GM12864 (cell line): ENCODE measurements around the gene HCFC1.

ENCODE experiments used
- DNase-seq: peaks from one replicate; pipeline ENCODE4 v3.0.0-alpha.2; 2011; ENCODE audit warnings: low read depth
- H3K4me3 ChIP-seq: 2 replicates; pipeline ENCODE4 v1.5.1; 2011; ENCODE audit warnings: mild to moderate bottlenecking, low read depth, low read length, control low read depth
- CTCF ChIP-seq: IDR thresholded peaks from 2 replicates; pipeline ENCODE4 v1.5.1; 2011; ENCODE audit warnings: low read depth, mild to moderate bottlenecking, moderate library complexity, low read length, control low read depth, inconsistent platforms; ENCODE audit errors: missing control alignments

Gene HCFC1

GRCh38 chrX:153911798-153912197, 59.8 kb downstream of the HCFC1 start:
- no peak for TF ChIP-seq CTCF
- no peak for DNase-seq
- no peak overlapping the region for H3K4me3 ChIP-seq

DNA sequence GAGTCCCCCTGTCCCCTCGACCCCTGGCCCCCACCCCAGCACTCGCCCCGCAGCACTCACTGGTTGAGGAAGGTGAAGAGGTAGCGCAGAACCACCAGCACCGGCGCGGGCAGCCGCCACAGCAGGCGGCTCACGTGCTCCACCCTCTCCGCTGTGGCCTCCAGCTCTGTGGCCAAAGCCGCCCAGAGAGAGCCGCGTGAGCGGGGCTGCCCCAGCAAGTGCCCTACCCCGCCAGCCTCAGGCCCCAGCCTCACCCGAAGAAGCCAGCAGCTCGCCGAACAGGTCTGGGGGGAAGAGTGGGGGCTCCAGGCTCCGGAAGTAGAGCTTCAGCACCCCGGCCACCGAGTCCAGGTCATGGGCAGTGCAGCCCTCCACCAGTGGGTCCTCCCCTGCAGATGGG, 61.2 kb downstream of the HCFC1 start:
- no peak for TF ChIP-seq CTCF
- no peak for DNase-seq
- no peak overlapping the region for H3K4me3 ChIP-seq

GRCh38 chrX:153909980-153910360, 61.6 kb downstream of the HCFC1 start:
- no peak for TF ChIP-seq CTCF
- no peak for DNase-seq
- H3K4me3 ChIP-seq: no peak overlapping the region

DNA sequence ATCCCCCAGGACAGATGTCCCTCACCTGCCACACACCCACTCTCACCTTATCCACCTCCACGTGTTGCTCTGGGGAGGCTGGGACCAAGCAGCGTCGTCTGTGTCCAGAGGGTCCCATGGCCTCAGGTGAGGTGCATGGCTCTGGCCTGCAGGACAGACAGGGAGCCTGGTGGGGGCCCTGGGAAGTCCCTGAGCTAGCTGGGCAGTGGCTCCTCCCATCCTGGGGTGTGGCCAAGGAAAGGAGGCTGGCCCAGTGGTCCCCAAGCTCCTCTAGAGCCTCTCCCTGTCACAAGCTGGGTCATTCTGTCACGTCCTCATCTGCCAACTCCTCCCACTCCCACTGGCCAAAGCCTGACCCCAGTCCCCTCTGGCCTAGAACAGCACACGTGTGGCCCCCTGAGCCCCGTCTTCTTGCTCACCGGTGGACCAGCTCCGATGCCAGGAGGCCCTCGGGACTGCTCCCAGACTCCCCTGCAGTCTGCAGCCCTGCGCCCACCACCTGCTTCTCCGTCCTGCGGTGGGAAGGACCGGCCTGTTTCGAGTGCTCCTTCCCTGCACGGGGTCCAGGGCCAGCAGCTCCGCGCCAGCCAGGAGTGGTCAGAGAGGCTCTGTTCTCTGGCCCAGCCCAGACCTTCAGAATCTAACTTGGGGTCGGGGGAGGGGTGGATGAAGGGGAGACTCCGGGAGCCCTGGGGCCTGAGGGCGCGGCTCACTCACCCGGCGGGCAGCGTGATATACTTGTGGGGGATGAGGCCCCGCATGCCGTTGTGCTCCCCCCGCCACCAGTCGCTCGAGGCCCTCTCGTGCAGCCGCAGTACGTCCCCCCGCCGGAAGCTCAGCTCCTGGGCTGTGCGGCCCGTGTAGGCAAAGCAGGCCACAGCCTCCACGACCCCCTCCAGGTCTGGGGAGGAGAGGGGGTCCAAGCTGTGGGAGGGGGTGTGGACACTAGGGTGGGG, 62.3 kb downstream of the HCFC1 start:
- no peak overlapping the region for H3K4me3 ChIP-seq
- no peak for DNase-seq
- TF ChIP-seq CTCF: no peak

- DNase-seq: no peak
- TF ChIP-seq CTCF: no peak
- H3K4me3 ChIP-seq: no peak overlapping the region
Observed at GRCh38 chrX:153908219-153908860, 63.3 kb downstream of the HCFC1 start.

DNA sequence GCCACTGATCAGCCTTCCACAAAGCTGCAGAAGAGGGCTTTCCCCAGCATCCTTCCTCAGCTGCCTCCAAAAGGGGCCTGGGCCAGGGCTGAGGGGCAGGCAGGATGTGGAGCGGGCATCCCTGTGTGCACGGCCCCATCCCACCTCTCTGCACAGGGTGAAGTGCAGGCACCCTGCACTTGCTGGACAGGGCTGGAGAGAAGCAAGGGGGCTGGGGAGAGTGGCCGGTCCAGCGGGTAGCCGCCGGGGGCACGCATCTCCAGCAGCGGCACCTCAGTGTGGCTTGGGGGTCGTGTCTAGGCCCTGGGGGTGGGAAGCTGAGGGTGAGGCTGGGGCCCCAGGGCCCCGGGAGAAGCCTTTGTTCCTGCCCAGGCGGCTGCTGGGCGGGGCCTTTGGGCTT, 64.2 kb downstream of the HCFC1 start:
- TF ChIP-seq CTCF: no peak
- no peak overlapping the region for H3K4me3 ChIP-seq
- no peak for DNase-seq
